Measurements from ENCODE around the gene BTBD9. TPM values are rescaled to one million over a fixed set of nuclear protein-coding genes. Genes with fewer than 3 reads are reported as not detected.
A peak's percentile ranks its signal among the peaks of the same experiment; 100 is the strongest.

The BTBD9 gene
- total RNA-seq, 2 donors from 2014 or later = 30.1 to 45.8 TPM

- DNase-seq (ENCODE audit: low spot score) (no peak), ATAC-seq (ENCODE audit: insufficient number of reproducible peaks, low FRiP score, low read depth) (no peak)
- H3K36me3 ChIP-seq = no peaks in the 10 kb centered on the region
- H3K4me1 ChIP-seq (ENCODE audit: control insufficient read depth in 1 of 2, low read depth in 2 of 2) = peaks cover 25 to 45% of the 10 kb centered on the region in 2 donors
- no peaks in the 10 kb centered on the region for H3K27me3 ChIP-seq (replicated peaks; ENCODE audit: insufficient read depth)
- H3K27ac ChIP-seq = no peak overlapping the region
- no peak overlapping the region for H3K4me3 ChIP-seq
- TF ChIP-seq, protein P1, sequence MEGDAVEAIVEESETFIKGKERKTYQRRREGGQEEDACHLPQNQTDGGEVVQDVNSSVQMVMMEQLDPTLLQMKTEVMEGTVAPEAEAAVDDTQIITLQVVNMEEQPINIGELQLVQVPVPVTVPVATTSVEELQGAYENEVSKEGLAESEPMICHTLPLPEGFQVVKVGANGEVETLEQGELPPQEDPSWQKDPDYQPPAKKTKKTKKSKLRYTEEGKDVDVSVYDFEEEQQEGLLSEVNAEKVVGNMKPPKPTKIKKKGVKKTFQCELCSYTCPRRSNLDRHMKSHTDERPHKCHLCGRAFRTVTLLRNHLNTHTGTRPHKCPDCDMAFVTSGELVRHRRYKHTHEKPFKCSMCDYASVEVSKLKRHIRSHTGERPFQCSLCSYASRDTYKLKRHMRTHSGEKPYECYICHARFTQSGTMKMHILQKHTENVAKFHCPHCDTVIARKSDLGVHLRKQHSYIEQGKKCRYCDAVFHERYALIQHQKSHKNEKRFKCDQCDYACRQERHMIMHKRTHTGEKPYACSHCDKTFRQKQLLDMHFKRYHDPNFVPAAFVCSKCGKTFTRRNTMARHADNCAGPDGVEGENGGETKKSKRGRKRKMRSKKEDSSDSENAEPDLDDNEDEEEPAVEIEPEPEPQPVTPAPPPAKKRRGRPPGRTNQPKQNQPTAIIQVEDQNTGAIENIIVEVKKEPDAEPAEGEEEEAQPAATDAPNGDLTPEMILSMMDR (IDR thresholded peaks at IDR 0.05) = no peak
- no peaks in the 10 kb centered on the region for H3K9me3 ChIP-seq
Measured at GRCh38 chr6:38510205-38510604, 129.5 kb downstream of the BTBD9 start.

GRCh38 chr6:38509713-38510112 lies 130.0 kb downstream of the BTBD9 start:
- H3K27ac ChIP-seq = no peak overlapping the region
- H3K4me3 ChIP-seq = no peak overlapping the region
- H3K36me3 ChIP-seq = no peaks in the 10 kb centered on the region
- H3K4me1 ChIP-seq (ENCODE audit: control insufficient read depth in 1 of 2, low read depth in 2 of 2) = peaks cover 25 to 45% of the 10 kb centered on the region in 2 donors
- H3K9me3 ChIP-seq = no peaks in the 10 kb centered on the region
- H3K27me3 ChIP-seq (replicated peaks; ENCODE audit: insufficient read depth) = no peaks in the 10 kb centered on the region
- no peak for DNase-seq (ENCODE audit: low spot score)
- TF ChIP-seq, protein P1 (IDR thresholded peaks at IDR 0.05) = no peak
- no peak for ATAC-seq (ENCODE audit: insufficient number of reproducible peaks, low FRiP score, low read depth)

- ATAC-seq (ENCODE audit: insufficient number of reproducible peaks, low FRiP score, low read depth) (no peak), DNase-seq (ENCODE audit: low spot score) (no peak)
- Histone ChIP-seq H3K27ac (peak overlapping the region; percentile 16 to 43), H3K9me3 (no peaks in the 10 kb centered on the region), H3K4me1 (ENCODE audit: control insufficient read depth in 1 of 2, low read depth in 2 of 2) (peaks cover 25 to 45% of the 10 kb centered on the region in 2 donors), H3K36me3 (no peaks in the 10 kb centered on the region), H3K4me3 (peak overlapping the region; percentile 6), H3K27me3 (replicated peaks; ENCODE audit: insufficient read depth) (no peaks in the 10 kb centered on the region)
- TF ChIP-seq, protein P1 (IDR thresholded peaks at IDR 0.05) = no peak
Measured at GRCh38 chr6:38508894-38509293, 130.8 kb downstream of the BTBD9 start.

DNA sequence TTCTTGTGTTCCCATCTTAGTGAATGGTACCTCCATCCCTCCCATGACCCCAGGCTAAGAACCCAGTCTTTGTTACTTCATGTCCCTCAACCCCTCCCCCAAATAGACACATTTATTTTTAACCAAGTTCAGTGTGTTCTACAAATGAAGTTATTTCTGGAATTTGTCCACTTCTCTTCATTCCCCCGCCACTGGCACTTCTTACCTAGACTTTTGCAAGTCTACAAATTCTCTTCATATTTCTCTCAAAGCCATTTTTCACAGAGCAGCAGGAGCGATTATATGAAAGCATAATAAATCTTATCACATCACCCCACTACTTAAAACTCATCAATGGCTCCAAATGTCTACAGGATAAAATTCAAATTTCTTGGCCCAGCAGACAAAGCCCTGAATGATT lies 131.4 kb downstream of the BTBD9 start:
- Histone ChIP-seq H3K4me1 (ENCODE audit: control insufficient read depth in 1 of 2, low read depth in 2 of 2) (peaks cover 25 to 45% of the 10 kb centered on the region in 2 donors), H3K27me3 (replicated peaks; ENCODE audit: insufficient read depth) (no peaks in the 10 kb centered on the region), H3K36me3 (no peaks in the 10 kb centered on the region), H3K4me3 (peak overlapping the region; percentile 23), H3K9me3 (no peaks in the 10 kb centered on the region), H3K27ac (peak overlapping the region; percentile 16 to 43)
- TF ChIP-seq, protein P1 (IDR thresholded peaks at IDR 0.05) = no peak
- ATAC-seq (ENCODE audit: insufficient number of reproducible peaks, low FRiP score, low read depth) (no peak), DNase-seq (ENCODE audit: low spot score) (no peak)

DNA sequence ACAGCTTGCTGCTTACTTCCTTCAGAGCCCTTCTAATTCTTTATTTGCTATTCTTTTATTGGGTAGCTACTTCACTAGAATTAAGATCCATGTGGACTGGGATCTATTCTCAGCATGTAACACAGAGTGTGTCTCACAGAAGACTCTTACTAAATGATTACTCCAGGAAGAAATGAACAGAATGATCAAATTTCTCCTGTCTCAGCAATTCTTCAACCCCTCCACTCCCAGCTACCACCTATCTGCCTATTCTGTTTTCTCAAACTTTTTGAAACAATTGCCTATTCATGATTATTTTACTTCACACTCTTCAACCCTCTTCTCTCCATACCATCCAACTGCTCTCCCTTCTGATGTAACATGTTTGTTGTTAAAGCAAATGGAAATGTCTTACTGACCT lies 132.6 kb downstream of the BTBD9 start:
- no peaks in the 10 kb centered on the region for H3K9me3 ChIP-seq

More for the DNA sequence above, 132.6 kb downstream of the BTBD9 start:
- no peak for ATAC-seq (ENCODE audit: insufficient number of reproducible peaks, low FRiP score, low read depth)
- TF ChIP-seq, protein P1 (IDR thresholded peaks at IDR 0.05) = no peak
- Histone ChIP-seq H3K27me3 (replicated peaks; ENCODE audit: insufficient read depth) (no peaks in the 10 kb centered on the region), H3K4me1 (ENCODE audit: control insufficient read depth in 1 of 2, low read depth in 2 of 2) (peaks cover 25 to 45% of the 10 kb centered on the region in 2 donors), H3K27ac (no peak overlapping the region), H3K36me3 (no peaks in the 10 kb centered on the region), H3K4me3 (no peak overlapping the region)
- DNase-seq (ENCODE audit: low spot score) = no peak

Measured in thoracic aorta (tissue), 2 donors.